Measurements from ENCODE around the gene IL1RL1.

IL1RL1 gene

GRCh38 chr2:102376052-102376591 is 64.8 kb downstream of the IL1RL1 start:
- no peak overlapping the region for H3K18ac ChIP-seq (ENCODE audit: low read depth in 1 of 2, low read length in 2 of 2)
- H3K79me1 ChIP-seq (replicated peaks; ENCODE audit: low read length, poor library complexity, severe bottlenecking): no peaks in the 10 kb centered on the region
- H4K8ac ChIP-seq (ENCODE audit: low read length): no peak overlapping the region
- H3K36me3 ChIP-seq (ENCODE audit: control insufficient read depth in 1 of 2, insufficient read depth in 2 of 2, low read depth in 1 of 2, low read length in 2 of 2): no peaks in the 10 kb centered on the region
- H3K4me2 ChIP-seq (ENCODE audit: low read length, poor library complexity, severe bottlenecking): no peak overlapping the region
- H2BK12ac ChIP-seq (ENCODE audit: low read length in 2 of 2): no peak overlapping the region
- H3K14ac ChIP-seq (ENCODE audit: low read length in 2 of 2): no peak overlapping the region
- H3K4me3 ChIP-seq (ENCODE audit: insufficient read depth in 1 of 2, low read depth in 1 of 2, low read length in 2 of 2): no peak overlapping the region
- no peaks in the 10 kb centered on the region for H3K9me3 ChIP-seq (ENCODE audit: control insufficient read depth, low read length)
- H3K4ac ChIP-seq (ENCODE audit: low read depth in 1 of 2, low read length in 2 of 2): no peak overlapping the region
- H3K27me3 ChIP-seq (ENCODE audit: control insufficient read depth in 1 of 2, insufficient read depth in 1 of 2, low read length in 2 of 2): no peaks in the 10 kb centered on the region
- H3K27ac ChIP-seq (ENCODE audit: low read length, poor library complexity, severe bottlenecking): no peak overlapping the region
- 88% methylated on average over 1 of the region's 1 CpG for WGBS
- H2BK15ac ChIP-seq (ENCODE audit: low read depth, poor library complexity, severe bottlenecking): no peak overlapping the region
- H2BK5ac ChIP-seq (ENCODE audit: low read depth, low read length, poor library complexity, severe bottlenecking): no peak overlapping the region
- no peak overlapping the region for H4K91ac ChIP-seq (ENCODE audit: low read length)
- H2AFZ ChIP-seq (ENCODE audit: low read depth, low read length): no peak overlapping the region
- no peak overlapping the region for H3K23ac ChIP-seq (ENCODE audit: low read length in 2 of 2)
- no peak overlapping the region for H3K9ac ChIP-seq (ENCODE audit: low read length)
- no peak overlapping the region for H2BK120ac ChIP-seq (ENCODE audit: low read depth, low read length)
- no peak for DNase-seq
- no peak overlapping the region for H2AK5ac ChIP-seq (ENCODE audit: low read length, severe bottlenecking)
- no peaks in the 10 kb centered on the region for H3K4me1 ChIP-seq (ENCODE audit: control insufficient read depth, insufficient read depth, low read depth, low read length)

GRCh38 chr2:102383722-102384121 is 72.4 kb downstream of the IL1RL1 start:
- no peak overlapping the region for H4K8ac ChIP-seq (ENCODE audit: low read length)
- peaks cover 17% of the 10 kb centered on the region for H3K9me3 ChIP-seq (ENCODE audit: control insufficient read depth, low read length)
- no peak overlapping the region for H3K4me3 ChIP-seq (ENCODE audit: insufficient read depth in 1 of 2, low read depth in 1 of 2, low read length in 2 of 2)
- H3K14ac ChIP-seq (ENCODE audit: low read length in 2 of 2): no peak overlapping the region
- no peaks in the 10 kb centered on the region for H3K36me3 ChIP-seq (ENCODE audit: control insufficient read depth in 1 of 2, insufficient read depth in 2 of 2, low read depth in 1 of 2, low read length in 2 of 2)
- no peak overlapping the region for H3K27ac ChIP-seq (ENCODE audit: low read length, poor library complexity, severe bottlenecking)
- no peak overlapping the region for H3K23ac ChIP-seq (ENCODE audit: low read length in 2 of 2)
- H2BK15ac ChIP-seq (ENCODE audit: low read depth, poor library complexity, severe bottlenecking): no peak overlapping the region
- no peaks in the 10 kb centered on the region for H3K79me1 ChIP-seq (replicated peaks; ENCODE audit: low read length, poor library complexity, severe bottlenecking)
- no peak overlapping the region for H2BK12ac ChIP-seq (ENCODE audit: low read length in 2 of 2)
- DNase-seq: no peak
- no peak overlapping the region for H3K18ac ChIP-seq (ENCODE audit: low read depth in 1 of 2, low read length in 2 of 2)
- H4K91ac ChIP-seq (ENCODE audit: low read length): no peak overlapping the region
- H3K4ac ChIP-seq (ENCODE audit: low read depth in 1 of 2, low read length in 2 of 2): no peak overlapping the region
- H3K4me2 ChIP-seq (ENCODE audit: low read length, poor library complexity, severe bottlenecking): no peak overlapping the region
- peaks cover 0 to 2% of the 10 kb centered on the region in 2 experiments for H3K27me3 ChIP-seq (ENCODE audit: control insufficient read depth in 1 of 2, insufficient read depth in 1 of 2, low read length in 2 of 2)
- no peak overlapping the region for H2BK5ac ChIP-seq (ENCODE audit: low read depth, low read length, poor library complexity, severe bottlenecking)
- no peak overlapping the region for H3K9ac ChIP-seq (ENCODE audit: low read length)
- H3K4me1 ChIP-seq (ENCODE audit: control insufficient read depth, insufficient read depth, low read depth, low read length): no peaks in the 10 kb centered on the region
- no peak overlapping the region for H2BK120ac ChIP-seq (ENCODE audit: low read depth, low read length)
- no peak overlapping the region for H2AK5ac ChIP-seq (ENCODE audit: low read length, severe bottlenecking)
- no peak overlapping the region for H2AFZ ChIP-seq (ENCODE audit: low read depth, low read length)

- 92% methylated on average over 1 of the region's 1 CpG for WGBS
- Histone ChIP-seq H2BK12ac (ENCODE audit: low read length in 2 of 2) (no peak overlapping the region), H3K79me1 (replicated peaks; ENCODE audit: low read length, poor library complexity, severe bottlenecking) (no peaks in the 10 kb centered on the region), H3K27ac (ENCODE audit: low read length, poor library complexity, severe bottlenecking) (no peak overlapping the region), H4K8ac (ENCODE audit: low read length) (no peak overlapping the region), H3K18ac (ENCODE audit: low read depth in 1 of 2, low read length in 2 of 2) (no peak overlapping the region), H3K4me2 (ENCODE audit: low read length, poor library complexity, severe bottlenecking) (no peak overlapping the region), H3K23ac (ENCODE audit: low read length in 2 of 2) (no peak overlapping the region), H2BK15ac (ENCODE audit: low read depth, poor library complexity, severe bottlenecking) (no peak overlapping the region), H3K27me3 (ENCODE audit: control insufficient read depth in 1 of 2, insufficient read depth in 1 of 2, low read length in 2 of 2) (peaks cover 0 to 2% of the 10 kb centered on the region in 2 experiments), H3K14ac (ENCODE audit: low read length in 2 of 2) (no peak overlapping the region), H4K91ac (ENCODE audit: low read length) (no peak overlapping the region), H2BK120ac (ENCODE audit: low read depth, low read length) (no peak overlapping the region), H3K9me3 (ENCODE audit: control insufficient read depth, low read length) (peaks cover 17% of the 10 kb centered on the region), H2AK5ac (ENCODE audit: low read length, severe bottlenecking) (no peak overlapping the region), H2BK5ac (ENCODE audit: low read depth, low read length, poor library complexity, severe bottlenecking) (no peak overlapping the region), H3K9ac (ENCODE audit: low read length) (no peak overlapping the region), H3K4me3 (ENCODE audit: insufficient read depth in 1 of 2, low read depth in 1 of 2, low read length in 2 of 2) (no peak overlapping the region), H3K4me1 (ENCODE audit: control insufficient read depth, insufficient read depth, low read depth, low read length) (no peaks in the 10 kb centered on the region), H3K36me3 (ENCODE audit: control insufficient read depth in 1 of 2, insufficient read depth in 2 of 2, low read depth in 1 of 2, low read length in 2 of 2) (no peaks in the 10 kb centered on the region), H2AFZ (ENCODE audit: low read depth, low read length) (no peak overlapping the region), H3K4ac (ENCODE audit: low read depth in 1 of 2, low read length in 2 of 2) (no peak overlapping the region)
- DNase-seq: no peak
Measured at GRCh38 chr2:102385522-102385921, 74.2 kb downstream of the IL1RL1 start.

- Histone ChIP-seq H2BK12ac (ENCODE audit: low read length in 2 of 2) (no peak overlapping the region), H3K4me1 (ENCODE audit: control insufficient read depth, insufficient read depth, low read depth, low read length) (no peaks in the 10 kb centered on the region), H3K4ac (ENCODE audit: low read depth in 1 of 2, low read length in 2 of 2) (no peak overlapping the region), H3K18ac (ENCODE audit: low read depth in 1 of 2, low read length in 2 of 2) (no peak overlapping the region), H3K4me2 (ENCODE audit: low read length, poor library complexity, severe bottlenecking) (no peak overlapping the region), H2AK5ac (ENCODE audit: low read length, severe bottlenecking) (no peak overlapping the region), H2BK5ac (ENCODE audit: low read depth, low read length, poor library complexity, severe bottlenecking) (no peak overlapping the region), H3K27me3 (ENCODE audit: control insufficient read depth in 1 of 2, insufficient read depth in 1 of 2, low read length in 2 of 2) (peaks cover 0 to 2% of the 10 kb centered on the region in 2 experiments), H3K27ac (ENCODE audit: low read length, poor library complexity, severe bottlenecking) (no peak overlapping the region), H3K4me3 (ENCODE audit: insufficient read depth in 1 of 2, low read depth in 1 of 2, low read length in 2 of 2) (no peak overlapping the region), H4K91ac (ENCODE audit: low read length) (no peak overlapping the region), H3K9me3 (ENCODE audit: control insufficient read depth, low read length) (peaks cover 17% of the 10 kb centered on the region), H3K79me1 (replicated peaks; ENCODE audit: low read length, poor library complexity, severe bottlenecking) (no peaks in the 10 kb centered on the region), H2BK120ac (ENCODE audit: low read depth, low read length) (no peak overlapping the region), H3K14ac (ENCODE audit: low read length in 2 of 2) (no peak overlapping the region), H3K9ac (ENCODE audit: low read length) (no peak overlapping the region), H2BK15ac (ENCODE audit: low read depth, poor library complexity, severe bottlenecking) (no peak overlapping the region), H4K8ac (ENCODE audit: low read length) (no peak overlapping the region), H2AFZ (ENCODE audit: low read depth, low read length) (no peak overlapping the region), H3K36me3 (ENCODE audit: control insufficient read depth in 1 of 2, insufficient read depth in 2 of 2, low read depth in 1 of 2, low read length in 2 of 2) (no peaks in the 10 kb centered on the region), H3K23ac (ENCODE audit: low read length in 2 of 2) (no peak overlapping the region)
- no peak for DNase-seq
- 96% methylated on average over 2 of the region's 3 CpGs for WGBS
Measured at GRCh38 chr2:102386004-102386403, 74.6 kb downstream of the IL1RL1 start.
